Putamen (tissue), 1 donor: ENCODE measurements around the gene SPIB.

Source experiments
- DNase-seq: peaks from one replicate; pipeline ENCODE4 v3.0.0-alpha.2; 2016; ENCODE audit warnings: low spot score

The SPIB gene

GRCh38 chr19:50419022-50419579, 363 bp downstream of the SPIB start:
- DNase-seq: no peak

- no peak for DNase-seq
These were observed 870 bp downstream of the SPIB start for GRCh38 chr19:50419580-50420035.

- no peak for DNase-seq
These were observed 1.4 kb downstream of the SPIB start for GRCh38 chr19:50420127-50420526.

GRCh38 chr19:50420808-50421207, 2.1 kb downstream of the SPIB start:
- no peak for DNase-seq

- no peak for DNase-seq
These were observed 3.9 kb downstream of the SPIB start for GRCh38 chr19:50422397-50423278.

GRCh38 chr19:50423279-50424113, 4.8 kb downstream of the SPIB start:
- DNase-seq: no peak

GRCh38 chr19:50425581-50425980, 6.8 kb downstream of the SPIB start:
- no peak for DNase-seq

- DNase-seq: no peak
These were observed 8.7 kb downstream of the SPIB start for GRCh38 chr19:50427318-50427925.

GRCh38 chr19:50427997-50428425, 9.3 kb downstream of the SPIB start:
- peak; percentile 76 for DNase-seq

- DNase-seq: no peak
These were observed 10.2 kb downstream of the SPIB start for GRCh38 chr19:50428772-50429463.

- no peak for DNase-seq
These were observed 12.2 kb downstream of the SPIB start for GRCh38 chr19:50430888-50431342.

GRCh38 chr19:50431343-50432220, 12.8 kb downstream of the SPIB start:
- DNase-seq: peak; percentile 70

GRCh38 chr19:50432221-50433028, 13.7 kb downstream of the SPIB start, which contains the start of gene MYBPC2:
TSS of gene MYBPC2 (plus strand) at chr19:50432892. CDS start at chr19:50432954, 62 bp downstream.
- DNase-seq: no peak

GRCh38 chr19:50433201-50434180, 14.8 kb downstream of the SPIB start:
- DNase-seq: no peak

GRCh38 chr19:50434525-50434924, 15.8 kb downstream of the SPIB start:
- no peak for DNase-seq

- no peak for DNase-seq
These were observed 16.5 kb downstream of the SPIB start for GRCh38 chr19:50435221-50435620.

GRCh38 chr19:50435627-50436026, 16.9 kb downstream of the SPIB start:
- no peak for DNase-seq

GRCh38 chr19:50437862-50438449, 19.2 kb downstream of the SPIB start:
- no peak for DNase-seq
